ENCODE measurements around the gene ARHGAP19.
A peak's percentile ranks its signal among the peaks of the same experiment; 100 is the strongest.

The ARHGAP19 gene

GRCh38 chr10:97199152-97199551, 93.3 kb downstream of the ARHGAP19 start:
- no peak for DNase-seq (ENCODE audit: extremely low spot score)
- ChIA-PET POLR2A (no interaction called here), CTCF (interaction anchor here (1.6 to 5.3 kb wide), 2 partner anchors 10 to 11 kb away, joined by 4 to 45 read pairs; no protein-coding TSS in a partner anchor)
- TF ChIP-seq BHLHE40 (IDR thresholded peaks at IDR 0.05; ENCODE audit: borderline replicate concordance) (no peak), NFRKB (IDR thresholded peaks at IDR 0.05) (no peak), ELF4 (IDR thresholded peaks at IDR 0.05) (no peak), FOXK2 (IDR thresholded peaks at IDR 0.05) (no peak), HDGF (IDR thresholded peaks at IDR 0.05; ENCODE audit: borderline replicate concordance) (no peak), FOXA1 (IDR thresholded peaks at IDR 0.05) (no peak), SUZ12 (IDR thresholded peaks at IDR 0.05) (no peak), LEF1 (IDR thresholded peaks at IDR 0.05; ENCODE audit: borderline replicate concordance) (no peak), FOXM1 (IDR thresholded peaks at IDR 0.05; ENCODE audit: borderline replicate concordance) (no peak), L3MBTL2 (conservative IDR thresholded peaks at IDR 0.05) (no peak), ZNF384 (IDR thresholded peaks at IDR 0.05) (no peak), CTBP1 (IDR thresholded peaks at IDR 0.05; ENCODE audit: borderline replicate concordance) (no peak), SP1 (IDR thresholded peaks at IDR 0.05) (no peak), TARDBP (IDR thresholded peaks at IDR 0.05) (no peak), PKNOX1 (IDR thresholded peaks at IDR 0.05) (no peak), ARNT (IDR thresholded peaks at IDR 0.05) (no peak)

- no peak for DNase-seq (ENCODE audit: extremely low spot score)
- ChIA-PET CTCF (interaction anchor here (0.6 to 5.3 kb wide), 18 partner anchors 8 to 967 kb away, joined by 3 to 45 read pairs (median 4); no protein-coding TSS in a partner anchor), POLR2A (no interaction called here)
- TF ChIP-seq LEF1 (IDR thresholded peaks at IDR 0.05; ENCODE audit: borderline replicate concordance), result no peak
- TF ChIP-seq TARDBP (IDR thresholded peaks at IDR 0.05), result no peak
- TF ChIP-seq BHLHE40 (IDR thresholded peaks at IDR 0.05; ENCODE audit: borderline replicate concordance), result no peak
- no peak for TF ChIP-seq ELF4 (IDR thresholded peaks at IDR 0.05)
- no peak for TF ChIP-seq SP1 (IDR thresholded peaks at IDR 0.05)
- no peak for TF ChIP-seq SUZ12 (IDR thresholded peaks at IDR 0.05)
- TF ChIP-seq L3MBTL2 (conservative IDR thresholded peaks at IDR 0.05), result no peak
- TF ChIP-seq PKNOX1 (IDR thresholded peaks at IDR 0.05), result no peak
- no peak for TF ChIP-seq FOXA1 (IDR thresholded peaks at IDR 0.05)
- no peak for TF ChIP-seq HDGF (IDR thresholded peaks at IDR 0.05; ENCODE audit: borderline replicate concordance)
- no peak for TF ChIP-seq CTBP1 (IDR thresholded peaks at IDR 0.05; ENCODE audit: borderline replicate concordance)
- no peak for TF ChIP-seq ARNT (IDR thresholded peaks at IDR 0.05)
- no peak for TF ChIP-seq ZNF384 (IDR thresholded peaks at IDR 0.05)
- TF ChIP-seq FOXK2 (IDR thresholded peaks at IDR 0.05), result no peak
- no peak for TF ChIP-seq FOXM1 (IDR thresholded peaks at IDR 0.05; ENCODE audit: borderline replicate concordance)
Observed at GRCh38 chr10:97197030-97197500, 95.4 kb downstream of the ARHGAP19 start.

GRCh38 chr10:97196223-97197029, 96.0 kb downstream of the ARHGAP19 start:
- TF ChIP-seq LEF1 (IDR thresholded peaks at IDR 0.05; ENCODE audit: borderline replicate concordance) (no peak), TARDBP (IDR thresholded peaks at IDR 0.05) (no peak), ELF4 (IDR thresholded peaks at IDR 0.05) (no peak)
- CTCF ChIA-PET, result interaction anchor here (0.5 to 5.3 kb wide), 21 partner anchors 8 to 967 kb away, joined by 3 to 45 read pairs (median 3); no protein-coding TSS in a partner anchor
- POLR2A ChIA-PET, result no interaction called here
- peak; percentile 86 for DNase-seq (ENCODE audit: extremely low spot score)

GRCh38 chr10:97195706-97196222, 96.7 kb downstream of the ARHGAP19 start:
- POLR2A ChIA-PET, result no interaction called here
- DNase-seq (ENCODE audit: extremely low spot score), result no peak
- TF ChIP-seq FOXK2 (IDR thresholded peaks at IDR 0.05), result no peak
- TF ChIP-seq FOXM1 (IDR thresholded peaks at IDR 0.05; ENCODE audit: borderline replicate concordance), result no peak
- no peak for TF ChIP-seq NFRKB (IDR thresholded peaks at IDR 0.05)
- no peak for TF ChIP-seq SUZ12 (IDR thresholded peaks at IDR 0.05)
- no peak for TF ChIP-seq ARNT (IDR thresholded peaks at IDR 0.05)
- TF ChIP-seq CTBP1 (IDR thresholded peaks at IDR 0.05; ENCODE audit: borderline replicate concordance), result no peak
- TF ChIP-seq LEF1 (IDR thresholded peaks at IDR 0.05; ENCODE audit: borderline replicate concordance), result no peak
- CTCF ChIA-PET, result interaction anchor here (0.5 to 5.3 kb wide), 15 partner anchors 9 to 577 kb away, joined by 3 to 45 read pairs (median 4); no protein-coding TSS in a partner anchor

- POLR2A ChIA-PET, result no interaction called here
- CTCF ChIA-PET, result interaction anchor here (0.6 to 1.6 kb wide), 3 partner anchors 18 to 167 kb away, joined by 3 to 4 read pairs (median 3); no protein-coding TSS in a partner anchor
- no peak for TF ChIP-seq BHLHE40 (IDR thresholded peaks at IDR 0.05; ENCODE audit: borderline replicate concordance)
- TF ChIP-seq L3MBTL2 (conservative IDR thresholded peaks at IDR 0.05), result no peak
- no peak for TF ChIP-seq SUZ12 (IDR thresholded peaks at IDR 0.05)
- no peak for TF ChIP-seq FOXM1 (IDR thresholded peaks at IDR 0.05; ENCODE audit: borderline replicate concordance)
- no peak for TF ChIP-seq NFRKB (IDR thresholded peaks at IDR 0.05)
- TF ChIP-seq PKNOX1 (IDR thresholded peaks at IDR 0.05), result no peak
- no peak for TF ChIP-seq FOXA1 (IDR thresholded peaks at IDR 0.05)
- no peak for TF ChIP-seq SP1 (IDR thresholded peaks at IDR 0.05)
- TF ChIP-seq HDGF (IDR thresholded peaks at IDR 0.05; ENCODE audit: borderline replicate concordance), result no peak
- no peak for DNase-seq (ENCODE audit: extremely low spot score)
Observed at GRCh38 chr10:97192952-97193435, 99.4 kb downstream of the ARHGAP19 start.
